Measurements from ENCODE around the gene SCN2A.

SCN2A gene

DNA sequence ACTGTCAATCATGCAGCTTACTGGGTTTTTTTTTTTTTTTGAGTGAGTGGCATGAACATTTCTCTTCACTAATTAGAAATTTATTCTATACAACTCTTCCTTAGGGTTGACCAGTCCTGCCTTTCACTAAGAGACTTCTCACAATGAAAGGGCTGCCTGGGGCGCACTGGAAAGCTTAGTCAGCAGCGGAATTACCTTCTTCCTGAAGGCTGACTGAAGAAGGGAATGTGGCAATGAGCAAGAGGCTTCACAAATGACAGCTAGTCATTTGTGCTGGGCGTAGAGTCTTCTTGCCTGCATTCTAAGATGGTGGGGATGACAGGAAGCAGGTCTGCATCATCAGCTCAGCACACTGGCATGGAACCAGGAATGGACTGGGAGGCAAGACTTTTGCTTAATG, 19.7 kb upstream of the SCN2A start (continued):
- no peak for TF ChIP-seq ZNF19 (tag by site-specific recombination; IDR thresholded peaks at IDR 0.05; ENCODE audit: low read depth)

DNA sequence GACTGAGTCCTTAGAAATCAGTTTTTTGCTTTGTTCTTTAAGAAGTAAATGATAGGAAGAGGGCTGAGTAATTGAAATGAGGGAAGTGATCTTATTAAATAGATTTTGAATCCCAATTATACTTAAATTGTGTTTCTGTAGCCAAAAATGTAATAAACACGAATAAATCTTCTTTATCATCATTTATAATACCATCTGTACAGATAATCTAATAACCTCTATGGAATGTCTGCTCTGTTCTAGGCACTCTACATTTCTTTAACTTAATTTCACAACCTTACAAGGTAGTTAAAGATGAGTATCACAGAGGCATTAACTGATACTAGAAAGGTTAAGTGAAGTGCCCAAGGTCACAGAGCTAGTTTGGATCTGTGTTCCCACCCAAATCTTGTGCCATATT, 14.3 kb upstream of the SCN2A start:
- H3K4me3 ChIP-seq (ENCODE audit: low read depth, low read length): no peak overlapping the region
- H3K27ac ChIP-seq (ENCODE audit: extremely low read depth, low read depth, low read length): no peak overlapping the region
- no peaks in the 10 kb centered on the region for H3K9me3 ChIP-seq (ENCODE audit: control insufficient read depth, insufficient read depth, low read depth, low read length)
- CTCF ChIA-PET: no interaction called here
- no peak for TF ChIP-seq ZNF112 (tag by site-specific recombination; IDR thresholded peaks at IDR 0.05)
- no peak for TF ChIP-seq ZNF221 (tag by site-specific recombination; IDR thresholded peaks at IDR 0.05; ENCODE audit: borderline replicate concordance)
- H3K36me3 ChIP-seq (ENCODE audit: control insufficient read depth in 2 of 2, insufficient read depth in 1 of 2, low read length in 2 of 2): no peaks in the 10 kb centered on the region
- POLR2A ChIA-PET: no interaction called here
- no peaks in the 10 kb centered on the region for H3K4me1 ChIP-seq (ENCODE audit: control insufficient read depth, insufficient read depth, low read length)

DNA sequence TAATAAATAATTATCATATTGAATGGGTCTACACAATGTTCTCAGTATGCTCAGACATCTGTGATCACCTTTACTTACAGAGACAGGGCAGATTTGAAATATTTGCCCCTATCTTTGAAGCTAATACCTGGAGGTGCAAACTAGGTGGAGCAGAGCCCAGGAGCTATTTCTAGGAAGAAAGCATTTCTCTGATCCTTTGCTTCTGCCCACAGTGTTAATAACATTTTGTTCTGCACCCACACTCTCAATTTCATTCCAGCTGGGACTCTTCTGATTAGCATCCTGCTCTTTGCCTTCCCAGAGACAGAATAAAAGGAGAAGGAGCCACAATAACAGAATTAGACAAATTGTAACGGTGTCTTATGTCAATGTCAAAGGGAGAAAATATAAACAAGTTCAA, 11.6 kb upstream of the SCN2A start:
- H3K9me3 ChIP-seq (ENCODE audit: control insufficient read depth, insufficient read depth, low read depth, low read length): no peaks in the 10 kb centered on the region
- no peaks in the 10 kb centered on the region for H3K4me1 ChIP-seq (ENCODE audit: control insufficient read depth, insufficient read depth, low read length)
- no peak for TF ChIP-seq BCL11B (tag by site-specific recombination; IDR thresholded peaks at IDR 0.05; ENCODE audit: low read depth)
- no peak for TF ChIP-seq ZFHX2 (tag by site-specific recombination; conservative IDR thresholded peaks at IDR 0.05)
- TF ChIP-seq ZNF23 (tag by site-specific recombination; IDR thresholded peaks at IDR 0.05; ENCODE audit: borderline replicate concordance): no peak
- TF ChIP-seq ZFP41 (tag by site-specific recombination; IDR thresholded peaks at IDR 0.05; ENCODE audit: borderline replicate concordance): no peak
- TF ChIP-seq, protein P1, sequence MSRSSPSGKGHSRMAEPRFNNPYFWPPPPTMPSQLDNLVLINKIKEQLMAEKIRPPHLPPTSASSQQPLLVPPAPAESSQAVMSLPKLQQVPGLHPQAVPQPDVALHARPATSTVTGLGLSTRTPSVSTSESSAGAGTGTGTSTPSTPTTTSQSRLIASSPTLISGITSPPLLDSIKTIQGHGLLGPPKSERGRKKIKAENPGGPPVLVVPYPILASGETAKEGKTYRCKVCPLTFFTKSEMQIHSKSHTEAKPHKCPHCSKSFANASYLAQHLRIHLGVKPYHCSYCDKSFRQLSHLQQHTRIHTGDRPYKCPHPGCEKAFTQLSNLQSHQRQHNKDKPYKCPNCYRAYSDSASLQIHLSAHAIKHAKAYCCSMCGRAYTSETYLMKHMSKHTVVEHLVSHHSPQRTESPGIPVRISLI (tag by site-specific recombination; IDR thresholded peaks at IDR 0.05): no peak
- CTCF ChIA-PET: interaction anchor here (1.4 kb wide), 1 partner anchor 12 kb away, joined by 7 read pairs; the partner anchor contains the start of gene SCN2A
- H3K4me3 ChIP-seq (ENCODE audit: low read depth, low read length): no peak overlapping the region
- POLR2A ChIA-PET: no interaction called here
- H3K27ac ChIP-seq (ENCODE audit: extremely low read depth, low read depth, low read length): no peak overlapping the region
- no peaks in the 10 kb centered on the region for H3K36me3 ChIP-seq (ENCODE audit: control insufficient read depth in 2 of 2, insufficient read depth in 1 of 2, low read length in 2 of 2)

DNA sequence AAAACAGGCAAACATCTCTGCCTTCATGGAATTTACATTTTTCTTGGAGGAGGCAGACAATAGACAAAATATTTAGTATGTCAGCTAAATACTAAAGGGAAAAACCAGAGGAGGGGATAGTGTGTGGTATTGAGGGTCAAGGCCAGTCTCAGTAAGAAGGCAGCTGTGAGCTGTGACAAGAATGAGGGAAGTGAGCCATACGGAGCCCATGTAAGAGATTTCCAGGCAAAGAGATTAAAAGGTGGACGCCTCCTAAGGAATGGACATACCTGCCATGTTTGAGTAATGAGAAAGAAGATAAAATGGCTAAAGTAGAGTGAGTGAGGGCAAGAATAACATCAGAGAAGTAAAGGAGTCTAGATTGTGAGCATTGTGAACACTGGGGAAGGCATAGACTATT, 2.2 kb upstream of the SCN2A start:
- Histone ChIP-seq H3K4me3 (ENCODE audit: low read depth, low read length) (no peak overlapping the region), H3K9me3 (ENCODE audit: control insufficient read depth, insufficient read depth, low read depth, low read length) (no peaks in the 10 kb centered on the region), H3K36me3 (ENCODE audit: control insufficient read depth in 2 of 2, insufficient read depth in 1 of 2, low read length in 2 of 2) (no peaks in the 10 kb centered on the region), H3K27ac (ENCODE audit: extremely low read depth, low read depth, low read length) (no peak overlapping the region), H3K4me1 (ENCODE audit: control insufficient read depth, insufficient read depth, low read length) (no peaks in the 10 kb centered on the region)
- ChIA-PET CTCF (interaction anchor here (0.7 to 2.1 kb wide), 4 partner anchors 13 to 1086 kb away, joined by 3 to 9 read pairs (median 5); no protein-coding TSS in a partner anchor), POLR2A (no interaction called here)
- TF ChIP-seq ZNF626 (tag by site-specific recombination; IDR thresholded peaks at IDR 0.05) (no peak), ZNF791 (tag by site-specific recombination; IDR thresholded peaks at IDR 0.05) (no peak), IKZF3 (tag by site-specific recombination; IDR thresholded peaks at IDR 0.05) (no peak), MEIS1 (CRISPR knock-in tag; IDR thresholded peaks at IDR 0.05; ENCODE audit: borderline replicate concordance) (no peak), ZNF221 (tag by site-specific recombination; IDR thresholded peaks at IDR 0.05; ENCODE audit: borderline replicate concordance) (no peak), ZNF664 (tag by site-specific recombination; IDR thresholded peaks at IDR 0.05) (no peak), ZNF600 (tag by site-specific recombination; IDR thresholded peaks at IDR 0.05) (no peak), ZNF404 (tag by site-specific recombination; IDR thresholded peaks at IDR 0.05) (no peak), KLF10 (tag by site-specific recombination; IDR thresholded peaks at IDR 0.05) (no peak), ZNF560 (tag by site-specific recombination; IDR thresholded peaks at IDR 0.05; ENCODE audit: borderline replicate concordance) (no peak), ZBTB21 (tag by site-specific recombination; IDR thresholded peaks at IDR 0.05) (no peak), ZNF423 (tag by site-specific recombination; IDR thresholded peaks at IDR 0.05) (no peak), ZNF837 (tag by site-specific recombination; IDR thresholded peaks at IDR 0.05) (no peak), ZNF174 (tag by site-specific recombination; IDR thresholded peaks at IDR 0.05) (no peak), ZNF302 (tag by site-specific recombination; IDR thresholded peaks at IDR 0.05; ENCODE audit: low read depth) (no peak)
- TF ChIP-seq, protein P2, sequence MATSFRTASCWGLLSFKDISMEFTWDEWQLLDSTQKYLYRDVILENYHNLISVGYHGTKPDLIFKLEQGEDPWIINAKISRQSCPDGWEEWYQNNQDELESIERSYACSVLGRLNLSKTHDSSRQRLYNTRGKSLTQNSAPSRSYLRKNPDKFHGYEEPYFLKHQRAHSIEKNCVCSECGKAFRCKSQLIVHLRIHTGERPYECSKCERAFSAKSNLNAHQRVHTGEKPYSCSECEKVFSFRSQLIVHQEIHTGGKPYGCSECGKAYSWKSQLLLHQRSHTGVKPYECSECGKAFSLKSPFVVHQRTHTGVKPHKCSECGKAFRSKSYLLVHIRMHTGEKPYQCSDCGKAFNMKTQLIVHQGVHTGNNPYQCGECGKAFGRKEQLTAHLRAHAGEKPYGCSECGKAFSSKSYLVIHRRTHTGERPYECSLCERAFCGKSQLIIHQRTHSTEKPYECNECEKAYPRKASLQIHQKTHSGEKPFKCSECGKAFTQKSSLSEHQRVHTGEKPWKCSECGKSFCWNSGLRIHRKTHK (tag by site-specific recombination; IDR thresholded peaks at IDR 0.05): no peak
- TF ChIP-seq, protein P3, sequence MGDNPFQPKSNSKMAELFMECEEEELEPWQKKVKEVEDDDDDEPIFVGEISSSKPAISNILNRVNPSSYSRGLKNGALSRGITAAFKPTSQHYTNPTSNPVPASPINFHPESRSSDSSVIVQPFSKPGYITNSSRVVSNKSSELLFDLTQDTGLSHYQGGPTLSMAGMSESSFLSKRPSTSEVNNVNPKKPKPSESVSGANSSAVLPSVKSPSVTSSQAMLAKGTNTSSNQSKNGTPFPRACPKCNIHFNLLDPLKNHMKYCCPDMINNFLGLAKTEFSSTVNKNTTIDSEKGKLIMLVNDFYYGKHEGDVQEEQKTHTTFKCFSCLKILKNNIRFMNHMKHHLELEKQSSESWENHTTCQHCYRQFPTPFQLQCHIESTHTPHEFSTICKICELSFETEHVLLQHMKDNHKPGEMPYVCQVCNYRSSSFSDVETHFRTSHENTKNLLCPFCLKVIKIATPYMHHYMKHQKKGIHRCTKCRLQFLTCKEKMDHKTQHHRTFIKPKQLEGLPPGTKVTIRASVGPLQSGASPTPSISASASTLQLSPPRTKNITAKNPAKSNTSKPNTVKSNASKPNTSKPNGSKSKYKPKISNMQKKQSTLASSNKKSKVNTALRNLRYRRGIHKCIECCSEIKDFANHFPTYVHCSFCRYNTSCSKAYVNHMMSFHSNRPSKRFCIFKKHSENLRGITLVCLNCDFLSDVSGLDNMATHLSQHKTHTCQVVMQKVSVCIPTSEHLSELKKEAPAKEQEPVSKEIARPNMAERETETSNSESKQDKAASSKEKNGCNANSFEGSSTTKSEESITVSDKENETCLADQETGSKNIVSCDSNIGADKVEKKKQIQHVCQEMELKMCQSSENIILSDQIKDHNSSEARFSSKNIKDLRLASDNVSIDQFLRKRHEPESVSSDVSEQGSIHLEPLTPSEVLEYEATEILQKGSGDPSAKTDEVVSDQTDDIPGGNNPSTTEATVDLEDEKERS (tag by site-specific recombination; IDR thresholded peaks at IDR 0.05): no peak
- TF ChIP-seq, protein P4, sequence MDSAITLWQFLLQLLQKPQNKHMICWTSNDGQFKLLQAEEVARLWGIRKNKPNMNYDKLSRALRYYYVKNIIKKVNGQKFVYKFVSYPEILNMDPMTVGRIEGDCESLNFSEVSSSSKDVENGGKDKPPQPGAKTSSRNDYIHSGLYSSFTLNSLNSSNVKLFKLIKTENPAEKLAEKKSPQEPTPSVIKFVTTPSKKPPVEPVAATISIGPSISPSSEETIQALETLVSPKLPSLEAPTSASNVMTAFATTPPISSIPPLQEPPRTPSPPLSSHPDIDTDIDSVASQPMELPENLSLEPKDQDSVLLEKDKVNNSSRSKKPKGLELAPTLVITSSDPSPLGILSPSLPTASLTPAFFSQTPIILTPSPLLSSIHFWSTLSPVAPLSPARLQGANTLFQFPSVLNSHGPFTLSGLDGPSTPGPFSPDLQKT (IDR thresholded peaks at IDR 0.05; ENCODE audit: borderline replicate concordance, low read depth, low read length): no peak
